ENCODE measurements around the gene FCMR.

The FCMR gene

GRCh38 chr1:206895837-206896242, 25.9 kb downstream of the FCMR start:
- DNase-seq (ENCODE audit: low spot score in 2 of 2): no peak
- in situ Hi-C loops (cut with MboI; ENCODE audit: low sequenced_read_pairs): no loop called here
- no peaks in the 10 kb centered on the region for H3K9me3 ChIP-seq
- no peak overlapping the region for H3K4me3 ChIP-seq
- H3K27me3 ChIP-seq (ENCODE audit: low read depth): peaks cover 5% of the 10 kb centered on the region; the same call in 1 of the 2 replicates
- no peaks in the 10 kb centered on the region for H3K36me3 ChIP-seq (replicated peaks)
- no peaks in the 10 kb centered on the region for H3K4me1 ChIP-seq

- H3K27me3 ChIP-seq (ENCODE audit: low read depth): peaks cover 5% of the 10 kb centered on the region; the same call in 1 of the 2 replicates
- in situ Hi-C loops (cut with MboI; ENCODE audit: low sequenced_read_pairs): no loop called here
- H3K4me3 ChIP-seq: no peak overlapping the region
- no peaks in the 10 kb centered on the region for H3K9me3 ChIP-seq
- DNase-seq (ENCODE audit: low spot score in 2 of 2): no peak
- no peaks in the 10 kb centered on the region for H3K36me3 ChIP-seq (replicated peaks)
- H3K4me1 ChIP-seq: no peaks in the 10 kb centered on the region
These were observed 26.4 kb downstream of the FCMR start for GRCh38 chr1:206895325-206895724.

- H3K36me3 ChIP-seq (replicated peaks): no peaks in the 10 kb centered on the region
- in situ Hi-C loops (cut with MboI; ENCODE audit: low sequenced_read_pairs): no loop called here
- DNase-seq (ENCODE audit: low spot score in 2 of 2): no peak
- peaks cover 8% of the 10 kb centered on the region; the same call in 1 of the 2 replicates for H3K27me3 ChIP-seq (ENCODE audit: low read depth)
- H3K4me3 ChIP-seq: no peak overlapping the region
- no peaks in the 10 kb centered on the region for H3K9me3 ChIP-seq
- H3K4me1 ChIP-seq: no peaks in the 10 kb centered on the region
These were observed 28.4 kb downstream of the FCMR start for GRCh38 chr1:206893380-206893779.

GRCh38 chr1:206892351-206892984, 29.3 kb downstream of the FCMR start:
- Histone ChIP-seq H3K4me1 (no peaks in the 10 kb centered on the region), H3K27me3 (ENCODE audit: low read depth) (peaks cover 8% of the 10 kb centered on the region; the same call in 1 of the 2 replicates), H3K4me3 (no peak overlapping the region), H3K9me3 (no peaks in the 10 kb centered on the region), H3K36me3 (replicated peaks) (no peaks in the 10 kb centered on the region)
- no peak for DNase-seq (ENCODE audit: low spot score in 2 of 2)
- in situ Hi-C loops (cut with MboI; ENCODE audit: low sequenced_read_pairs): no loop called here

- Histone ChIP-seq H3K27me3 (ENCODE audit: low read depth) (peaks cover 12% of the 10 kb centered on the region), H3K36me3 (replicated peaks) (no peaks in the 10 kb centered on the region), H3K4me3 (no peak overlapping the region), H3K9me3 (no peaks in the 10 kb centered on the region), H3K4me1 (no peaks in the 10 kb centered on the region)
- in situ Hi-C loops (cut with MboI; ENCODE audit: low sequenced_read_pairs): no loop called here
- no peak for DNase-seq (ENCODE audit: low spot score in 2 of 2)
These were observed 30.3 kb downstream of the FCMR start for GRCh38 chr1:206891412-206891811.

- no peak for DNase-seq (ENCODE audit: low spot score in 2 of 2)
These were observed 31.3 kb downstream of the FCMR start for GRCh38 chr1:206890125-206891060.

GRCh38 chr1:206887701-206888100, 34.0 kb downstream of the FCMR start:
- in situ Hi-C loops (cut with MboI; ENCODE audit: low sequenced_read_pairs): no loop called here
- Histone ChIP-seq H3K9me3 (no peaks in the 10 kb centered on the region), H3K27me3 (ENCODE audit: low read depth) (peaks cover 11% of the 10 kb centered on the region), H3K36me3 (replicated peaks) (no peaks in the 10 kb centered on the region), H3K4me1 (no peaks in the 10 kb centered on the region), H3K4me3 (no peak overlapping the region)
- no peak for DNase-seq (ENCODE audit: low spot score in 2 of 2)

More at GRCh38 chr1:206890125-206891060, 31.3 kb downstream of the FCMR start:
- no peaks in the 10 kb centered on the region for H3K36me3 ChIP-seq (replicated peaks)
- no peaks in the 10 kb centered on the region for H3K9me3 ChIP-seq
- no peak overlapping the region for H3K4me3 ChIP-seq
- H3K4me1 ChIP-seq: no peaks in the 10 kb centered on the region
- in situ Hi-C loops (cut with MboI; ENCODE audit: low sequenced_read_pairs): no loop called here
- peaks cover 12% of the 10 kb centered on the region for H3K27me3 ChIP-seq (ENCODE audit: low read depth)

- Histone ChIP-seq H3K36me3 (replicated peaks) (no peaks in the 10 kb centered on the region), H3K4me1 (no peaks in the 10 kb centered on the region), H3K4me3 (no peak overlapping the region), H3K27me3 (ENCODE audit: low read depth) (peaks cover 7% of the 10 kb centered on the region), H3K9me3 (no peaks in the 10 kb centered on the region)
- DNase-seq (ENCODE audit: low spot score in 2 of 2): no peak
- in situ Hi-C loops (cut with MboI; ENCODE audit: low sequenced_read_pairs): no loop called here
These were observed 34.9 kb downstream of the FCMR start for GRCh38 chr1:206886831-206887230.

- in situ Hi-C loops (cut with MboI; ENCODE audit: low sequenced_read_pairs): no loop called here
- no peaks in the 10 kb centered on the region for H3K36me3 ChIP-seq (replicated peaks)
- H3K4me3 ChIP-seq: no peak overlapping the region
- peaks cover 7% of the 10 kb centered on the region for H3K27me3 ChIP-seq (ENCODE audit: low read depth)
- DNase-seq (ENCODE audit: low spot score in 2 of 2): no peak
- no peaks in the 10 kb centered on the region for H3K4me1 ChIP-seq
- H3K9me3 ChIP-seq: no peaks in the 10 kb centered on the region
These were observed 36.2 kb downstream of the FCMR start for GRCh38 chr1:206885341-206886060.

- H3K4me3 ChIP-seq: no peak overlapping the region
- H3K9me3 ChIP-seq: no peaks in the 10 kb centered on the region; the same call in 1 of the 2 replicates
- H3K4me1 ChIP-seq: no peaks in the 10 kb centered on the region
- peaks cover 4% of the 10 kb centered on the region; the same call in 1 of the 2 replicates for H3K27me3 ChIP-seq (ENCODE audit: low read depth)
- DNase-seq (ENCODE audit: low spot score in 2 of 2): no peak
- in situ Hi-C loops (cut with MboI; ENCODE audit: low sequenced_read_pairs): no loop called here
- no peaks in the 10 kb centered on the region for H3K36me3 ChIP-seq (replicated peaks)
These were observed 37.9 kb downstream of the FCMR start for GRCh38 chr1:206883876-206884275.

GRCh38 chr1:206883160-206883559, 38.6 kb downstream of the FCMR start:
- H3K9me3 ChIP-seq: peaks cover 3% of the 10 kb centered on the region; the same call in 1 of the 2 replicates
- H3K4me3 ChIP-seq: no peak overlapping the region
- no peaks in the 10 kb centered on the region for H3K4me1 ChIP-seq
- in situ Hi-C loops (cut with MboI; ENCODE audit: low sequenced_read_pairs): no loop called here
- DNase-seq (ENCODE audit: low spot score in 2 of 2): no peak
- H3K36me3 ChIP-seq (replicated peaks): no peaks in the 10 kb centered on the region
- peaks cover 4% of the 10 kb centered on the region; the same call in 1 of the 2 replicates for H3K27me3 ChIP-seq (ENCODE audit: low read depth)

- Histone ChIP-seq H3K27me3 (ENCODE audit: low read depth) (peaks cover 4% of the 10 kb centered on the region; the same call in 1 of the 2 replicates), H3K36me3 (replicated peaks) (no peaks in the 10 kb centered on the region), H3K4me1 (no peaks in the 10 kb centered on the region), H3K9me3 (peaks cover 3% of the 10 kb centered on the region; the same call in 1 of the 2 replicates), H3K4me3 (no peak overlapping the region)
- DNase-seq (ENCODE audit: low spot score in 2 of 2): no peak
- in situ Hi-C loops (cut with MboI; ENCODE audit: low sequenced_read_pairs): no loop called here
These were observed 39.2 kb downstream of the FCMR start for GRCh38 chr1:206882555-206882954.

- Histone ChIP-seq H3K4me3 (no peak overlapping the region), H3K9me3 (peaks cover 3% of the 10 kb centered on the region; the same call in 1 of the 2 replicates), H3K27me3 (ENCODE audit: low read depth) (no peaks in the 10 kb centered on the region), H3K36me3 (replicated peaks) (no peaks in the 10 kb centered on the region), H3K4me1 (no peaks in the 10 kb centered on the region)
- DNase-seq (ENCODE audit: low spot score in 2 of 2): no peak
- in situ Hi-C loops (cut with MboI; ENCODE audit: low sequenced_read_pairs): no loop called here
These were observed 41.4 kb downstream of the FCMR start for GRCh38 chr1:206880314-206880713.
